Dedifferentiated amniotic fluid mesenchymal stem cell (primary cell): Measurements from ENCODE around the gene FOXD2.

ENCODE experiments used
- DNase-seq: peaks from one replicate; pipeline ENCODE4 v3.0.0-alpha.2; 2016; ENCODE audit errors: extremely low spot score

The FOXD2 gene

DNA sequence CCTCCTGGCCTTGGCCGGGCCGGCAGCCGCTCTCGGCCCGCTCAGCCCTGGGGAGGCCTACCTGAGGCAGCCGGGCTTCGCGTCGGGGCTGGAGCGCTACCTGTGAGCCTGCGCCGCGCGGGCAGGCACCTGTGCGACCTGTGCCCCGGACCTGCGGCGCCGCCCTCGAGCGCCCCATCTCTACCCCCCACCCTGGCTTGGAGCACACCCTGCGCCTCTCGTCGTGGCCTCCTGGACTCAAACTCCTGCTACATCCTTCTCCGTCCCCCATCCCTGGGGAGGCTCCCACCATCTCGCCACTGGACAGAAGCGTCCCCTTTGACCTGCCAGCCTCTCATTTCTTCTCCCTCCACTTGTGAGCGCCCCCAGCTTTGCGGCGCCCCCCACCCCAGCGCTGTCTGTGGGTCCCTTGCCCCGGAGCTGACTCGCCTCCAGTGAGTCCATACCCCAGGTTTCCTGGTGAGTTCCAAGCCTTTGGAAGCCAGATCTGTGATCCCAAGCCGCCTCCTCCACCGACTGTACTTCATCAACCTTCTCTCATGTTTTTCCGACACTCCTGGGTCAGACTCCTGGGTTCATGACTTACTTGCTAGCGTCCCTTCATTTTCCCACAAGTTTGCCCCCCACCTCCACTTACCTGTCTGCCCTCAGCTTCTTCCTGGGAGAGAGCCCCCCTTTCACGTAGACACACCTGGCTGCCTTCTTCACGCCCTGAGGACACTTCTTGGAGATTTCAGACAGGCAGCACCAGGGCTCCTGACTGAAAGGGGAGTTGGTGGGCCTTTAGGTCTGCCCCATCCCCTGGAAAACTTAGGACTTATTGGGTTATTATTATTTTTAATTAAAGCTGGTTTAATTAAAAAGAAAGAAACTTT lies 20.4 kb upstream of the FOXD2 start:
- no peak for DNase-seq

DNA sequence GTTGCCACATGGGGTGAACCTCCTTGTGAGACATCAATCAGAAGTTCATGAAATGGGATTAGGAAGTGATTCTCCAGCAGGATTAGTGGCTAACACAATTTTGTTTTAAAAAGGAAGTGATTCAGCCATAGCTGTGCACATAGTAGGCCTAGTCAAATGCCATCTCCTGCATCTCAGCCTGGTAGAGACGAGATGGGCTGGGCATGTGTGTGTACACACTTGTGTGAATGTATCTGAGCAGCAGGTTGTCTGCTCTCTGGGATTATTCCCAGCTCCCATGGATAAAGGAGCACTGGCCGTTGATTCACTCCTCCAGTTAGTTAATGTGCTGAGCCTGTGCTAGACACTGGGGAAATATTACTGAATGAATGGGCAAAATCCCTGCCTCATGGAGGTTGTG lies 19.7 kb upstream of the FOXD2 start:
- DNase-seq, result no peak

DNA sequence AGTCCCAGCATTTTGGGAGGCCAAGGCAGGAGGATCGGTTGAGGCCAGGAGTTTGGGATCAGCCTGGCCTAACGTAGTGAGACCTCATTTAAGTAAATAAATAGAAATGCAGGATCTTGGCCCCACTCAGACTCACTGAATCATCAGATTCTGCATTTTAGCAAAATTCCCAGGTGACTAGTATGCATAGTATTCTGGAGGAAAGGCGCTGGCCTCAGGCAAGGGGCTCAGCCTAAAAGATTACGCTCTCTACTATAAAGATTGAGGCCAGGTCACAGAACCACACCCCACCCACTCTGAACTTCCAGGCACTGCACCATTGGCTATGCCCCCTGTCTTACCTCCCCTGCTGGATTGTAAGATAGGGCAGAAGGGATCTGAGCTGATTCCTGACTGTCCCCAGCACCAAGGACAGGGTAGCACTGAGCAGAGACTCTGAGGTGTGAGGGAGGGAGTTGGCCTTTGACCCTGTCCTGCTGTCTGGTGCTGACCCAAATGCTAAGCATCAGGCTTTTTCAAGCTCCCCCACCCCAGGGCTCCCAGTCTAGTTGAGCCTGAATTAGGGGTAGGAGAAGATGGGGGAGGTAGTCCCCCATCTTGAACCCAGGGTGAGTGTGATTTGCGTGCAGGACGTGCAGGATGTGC lies 19.0 kb upstream of the FOXD2 start:
- no peak for DNase-seq

DNA sequence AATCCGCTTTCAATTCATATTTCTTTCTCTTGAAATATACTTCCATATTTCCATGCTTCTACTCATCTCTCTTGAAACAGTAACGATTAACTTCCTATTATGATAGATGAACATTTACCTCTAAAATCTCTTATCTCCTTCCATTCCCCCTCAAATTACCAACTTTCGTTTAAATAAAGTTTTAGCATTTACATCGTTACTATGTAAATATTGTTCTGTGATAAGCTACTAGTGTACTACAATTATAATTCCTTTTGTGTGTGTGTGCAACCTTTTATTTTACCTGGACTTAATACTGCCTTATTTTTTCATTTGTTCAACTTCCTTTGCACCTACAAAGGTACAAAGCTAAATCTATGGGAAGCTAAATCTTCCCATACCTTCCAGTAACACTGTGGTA lies 17.3 kb upstream of the FOXD2 start:
- DNase-seq, result no peak

DNA sequence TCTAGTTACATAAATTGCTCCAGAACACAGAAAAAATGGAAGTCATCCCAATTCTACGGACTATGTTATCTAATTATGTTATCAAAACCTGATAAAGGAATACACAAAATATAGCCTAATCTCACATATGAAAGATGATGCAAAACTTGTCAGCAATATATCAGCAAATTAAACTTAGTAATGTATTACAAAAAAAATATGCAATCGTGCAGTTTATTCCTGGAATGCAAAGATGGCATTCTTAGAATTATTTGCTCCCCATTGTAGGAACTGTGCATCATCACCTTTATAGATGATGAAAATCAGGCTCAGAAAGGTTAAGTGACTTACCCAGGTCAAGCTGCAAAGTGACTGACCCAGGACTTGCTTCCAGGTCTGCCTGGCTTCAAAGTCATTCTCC lies 14.0 kb upstream of the FOXD2 start:
- no peak for DNase-seq

DNA sequence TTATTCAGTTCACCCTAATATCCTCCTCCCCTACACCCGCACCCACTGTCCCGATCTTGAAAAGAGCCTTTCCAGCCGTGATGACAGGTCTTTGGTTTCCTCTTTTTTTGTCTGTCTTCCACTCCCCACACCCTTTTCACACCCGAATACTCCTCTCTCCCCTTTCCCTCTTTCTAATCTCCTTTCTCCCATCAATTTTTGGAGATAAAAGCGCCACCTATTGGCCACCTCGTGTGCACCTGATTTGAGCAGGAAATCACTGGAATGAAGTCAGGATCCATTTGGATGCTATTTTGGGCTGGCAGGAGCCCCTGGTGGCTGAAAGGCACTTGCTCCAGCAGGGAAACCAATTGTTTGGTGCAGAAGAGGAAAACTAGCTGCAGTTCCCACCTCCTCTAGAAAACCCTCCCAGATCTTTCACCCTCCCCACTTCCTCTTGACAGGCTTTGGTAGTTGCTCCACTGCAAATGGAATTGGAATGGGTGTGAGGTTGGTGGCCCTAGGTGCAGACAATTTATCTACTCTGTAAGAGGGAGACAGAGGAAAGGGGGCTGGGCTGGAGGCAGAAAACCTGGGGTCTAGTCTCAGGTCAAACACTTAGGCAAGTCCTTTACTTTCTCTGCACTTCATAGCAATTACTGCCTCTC lies 13.4 kb upstream of the FOXD2 start:
- DNase-seq, result peak; percentile 53

DNA sequence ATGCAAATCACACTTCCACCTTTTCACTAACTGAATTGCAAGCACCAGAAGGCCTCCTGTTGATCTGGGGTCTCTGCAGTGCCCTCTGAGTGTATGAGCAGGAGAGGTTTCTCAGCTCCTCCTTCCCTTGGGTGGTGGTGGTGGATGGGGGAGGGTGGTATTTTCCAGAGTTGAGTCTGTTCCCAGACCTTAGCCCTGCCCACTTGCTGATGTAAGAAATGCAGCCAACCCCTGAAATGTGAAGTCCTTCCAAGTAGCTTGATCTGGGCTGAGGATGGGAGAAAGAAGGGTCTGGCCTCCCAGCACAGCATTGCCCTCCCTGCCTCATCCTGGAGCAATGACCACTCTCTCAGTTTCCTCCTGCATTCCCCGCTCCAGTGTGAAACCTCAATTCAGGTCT lies 6.3 kb upstream of the FOXD2 start:
- peak; percentile 62 for DNase-seq

DNA sequence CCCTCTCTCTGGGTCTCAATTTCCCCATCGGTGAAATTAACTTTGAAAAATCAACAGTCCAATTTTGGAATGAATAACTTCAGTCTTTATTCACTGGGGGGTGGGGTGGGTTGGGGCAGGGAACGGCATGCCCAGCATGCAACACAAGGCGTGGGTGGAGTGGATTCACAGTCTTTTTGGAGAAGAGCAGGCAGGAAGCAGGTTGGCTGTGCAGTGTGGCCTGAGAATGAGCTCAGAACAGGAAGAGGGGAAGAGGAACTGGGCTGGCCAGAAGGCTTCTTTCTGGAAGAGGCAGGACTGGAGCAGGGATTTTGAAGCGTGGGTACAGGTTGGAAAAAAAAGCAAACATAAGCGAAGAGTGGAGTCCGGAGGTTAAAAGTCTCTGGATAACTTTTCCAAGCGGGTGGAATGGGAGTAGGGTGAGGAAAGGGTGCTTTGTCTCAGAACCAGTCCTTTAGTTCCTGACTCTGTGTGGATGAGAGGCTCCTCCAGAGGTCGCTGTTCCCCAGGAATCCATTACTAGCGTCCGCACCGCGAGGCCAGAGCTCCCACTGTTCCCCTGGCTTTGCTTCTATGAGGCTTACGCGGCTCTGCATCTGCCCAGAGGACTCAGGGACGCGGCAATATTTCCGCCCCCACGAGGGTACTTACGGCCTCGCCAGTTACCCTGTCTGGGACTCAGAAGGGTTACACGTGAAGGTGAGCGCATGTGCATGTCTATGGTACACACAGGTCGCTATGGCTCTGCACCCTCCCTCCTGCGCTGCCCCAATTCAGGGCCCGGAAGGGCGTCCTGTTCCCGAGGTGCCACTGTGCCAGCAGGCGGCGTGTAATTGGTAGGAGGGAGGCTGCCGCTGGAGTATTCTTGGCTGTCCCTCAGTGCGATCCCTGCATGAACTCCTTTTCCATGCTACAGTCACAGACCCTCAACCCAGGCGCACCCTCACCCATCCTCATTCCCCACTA lies 5.5 kb upstream of the FOXD2 start:
- DNase-seq, result peak; percentile 67

DNA sequence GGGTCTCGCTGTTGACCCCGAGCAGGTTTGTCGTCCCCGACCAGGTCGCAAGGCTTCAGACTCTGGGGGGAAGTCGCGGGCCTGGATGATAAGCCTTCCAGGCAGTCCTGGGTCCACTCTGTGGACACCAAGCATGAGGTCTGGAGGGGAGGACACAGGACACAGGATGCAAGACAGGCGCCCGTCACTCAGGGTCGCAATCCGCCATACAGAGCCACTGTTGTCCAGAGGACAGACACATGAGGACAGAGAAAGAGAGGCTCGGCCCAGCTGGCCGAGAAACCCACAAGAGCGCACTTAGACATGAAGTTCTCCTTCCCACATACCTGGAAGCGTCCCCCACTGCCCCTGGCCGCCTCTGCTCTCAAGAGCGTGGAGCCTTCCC lies 4.8 kb upstream of the FOXD2 start:
- no peak for DNase-seq

DNA sequence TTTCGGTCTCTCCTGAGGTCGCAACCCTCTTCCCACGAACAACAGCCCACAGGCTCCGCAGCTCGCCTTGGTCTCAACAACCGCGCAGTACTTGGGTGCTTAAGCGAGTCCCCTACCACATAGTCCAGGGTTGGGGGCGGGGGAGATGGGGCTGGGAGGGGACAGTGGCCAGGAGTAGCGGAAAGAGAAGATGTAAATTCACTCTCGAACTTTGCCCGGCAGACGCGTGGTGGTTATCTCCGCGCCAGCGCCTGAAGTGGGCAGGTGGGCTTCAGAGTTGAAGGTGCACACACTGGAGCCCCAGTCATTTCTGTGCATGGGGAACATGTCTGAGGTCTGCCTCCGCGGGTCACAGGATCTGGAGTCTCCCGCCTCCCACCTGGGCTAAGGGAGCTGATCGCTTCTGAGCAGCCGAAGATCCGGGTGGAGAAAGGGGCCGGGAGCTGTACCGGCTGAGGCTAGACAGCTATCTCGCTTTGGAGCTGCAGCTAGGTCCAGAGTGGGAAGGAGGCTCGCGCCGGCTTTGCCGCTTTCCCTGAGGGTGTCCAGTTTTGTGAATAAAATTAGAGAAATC lies 4.3 kb upstream of the FOXD2 start:
- DNase-seq, result no peak

DNA sequence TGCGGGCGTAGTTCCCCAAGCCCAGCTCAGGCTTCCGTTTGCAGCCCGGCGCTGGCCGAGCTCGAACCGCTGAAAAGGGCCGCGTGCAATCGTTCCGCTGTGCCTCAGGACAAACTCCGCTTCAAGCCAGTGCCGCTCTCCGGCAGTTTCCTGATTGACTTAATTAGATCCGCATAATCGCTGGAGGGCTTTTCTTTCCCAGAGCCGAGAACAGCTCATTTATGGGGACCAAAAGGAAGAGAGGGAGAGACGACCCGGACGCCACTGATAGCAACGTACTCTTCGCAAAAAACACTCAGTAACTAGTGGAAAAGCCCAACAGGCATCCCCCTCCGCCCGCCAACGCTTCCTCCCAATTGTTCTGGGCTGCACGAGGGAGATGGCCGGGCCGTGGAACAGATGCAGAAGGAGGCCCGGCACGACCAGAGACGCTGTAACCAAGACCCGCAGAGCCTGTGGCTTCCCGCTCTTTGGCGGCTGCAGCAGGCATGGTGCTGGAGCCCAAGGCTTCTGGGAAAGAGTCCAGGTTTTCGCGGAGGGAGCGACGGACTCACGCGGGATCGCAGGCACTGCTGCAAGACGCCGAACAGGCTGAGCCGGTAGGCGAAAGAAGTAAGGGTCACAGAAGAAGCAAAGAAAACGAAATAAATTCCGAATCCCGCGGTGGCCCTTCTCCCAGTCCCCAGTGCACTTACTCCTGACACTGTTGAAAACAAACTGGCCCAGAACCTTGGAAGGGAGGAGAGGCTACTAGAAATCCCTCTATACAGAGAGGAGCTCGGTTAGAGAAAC lies 3.6 kb upstream of the FOXD2 start:
- DNase-seq, result no peak

DNA sequence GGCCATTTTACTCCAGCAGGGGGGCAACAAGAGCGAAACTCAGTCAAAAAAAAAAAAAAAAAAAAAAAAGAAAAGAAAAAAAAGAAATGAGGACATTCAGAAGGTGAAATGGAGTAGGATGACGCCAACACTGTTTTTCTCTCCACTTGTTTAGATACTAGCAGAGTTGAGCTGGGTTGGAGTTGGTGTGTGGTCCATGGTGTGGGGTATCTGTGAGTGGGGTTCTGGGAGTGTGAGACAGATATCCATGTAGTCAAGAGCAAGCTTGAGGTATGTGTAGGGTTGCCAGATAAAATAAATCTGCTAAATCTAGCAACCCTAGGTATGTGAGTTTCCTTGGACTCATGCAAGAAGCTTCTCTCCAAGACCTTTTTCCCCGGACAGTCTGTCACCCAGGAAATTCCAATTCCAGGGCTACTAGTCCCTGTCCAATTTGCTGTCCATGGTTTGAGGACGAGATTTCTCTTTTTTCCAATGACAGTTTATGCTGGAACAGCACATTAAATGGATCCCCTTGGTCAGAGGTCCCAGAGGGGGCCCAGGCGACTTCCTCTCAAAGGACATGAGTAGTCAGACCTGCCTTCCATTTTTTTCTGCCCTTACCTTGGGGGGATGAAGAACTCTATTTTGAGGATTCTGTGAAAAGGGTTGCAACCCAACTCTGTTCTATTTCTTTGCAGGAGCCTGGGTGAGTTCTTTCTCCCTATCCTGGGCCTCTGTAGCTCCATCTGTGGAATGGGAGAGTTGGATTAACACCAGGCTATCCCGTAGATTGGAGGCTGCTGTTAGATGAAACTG lies 2.1 kb upstream of the FOXD2 start:
- DNase-seq, result no peak

DNA sequence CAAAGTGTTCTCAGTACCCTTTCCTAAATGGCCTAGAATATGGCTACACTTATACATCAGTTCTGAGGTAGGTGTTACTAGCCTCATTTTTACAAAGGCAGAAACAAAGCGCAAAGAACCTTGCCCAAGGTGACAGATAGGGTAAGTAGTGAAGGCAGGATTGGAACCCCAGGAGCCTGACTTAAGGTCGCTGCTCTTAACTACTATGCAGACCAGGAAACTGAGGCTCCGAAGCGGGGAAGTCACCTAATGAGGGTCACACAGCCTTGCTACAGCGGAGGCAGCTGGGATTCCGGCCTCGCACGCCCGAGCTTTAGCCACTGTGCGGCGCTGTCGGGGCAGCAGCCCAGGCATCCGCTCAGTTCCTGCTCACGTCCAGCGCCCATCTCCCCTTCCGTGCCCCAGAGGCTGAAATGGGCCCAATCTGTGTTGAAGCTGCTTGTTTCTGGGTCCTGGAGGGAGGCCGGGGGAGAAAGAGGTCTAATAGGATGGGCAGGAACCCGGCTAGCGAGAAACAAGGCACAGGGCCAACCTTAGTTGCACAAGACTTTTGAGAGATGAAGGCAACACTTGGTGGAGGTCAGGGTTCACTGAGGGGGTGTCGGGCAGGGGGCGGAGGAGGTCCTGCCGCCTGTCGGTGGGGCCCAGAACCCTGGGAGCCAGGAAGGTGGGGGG lies 1.4 kb upstream of the FOXD2 start:
- DNase-seq, result peak; percentile 43

DNA sequence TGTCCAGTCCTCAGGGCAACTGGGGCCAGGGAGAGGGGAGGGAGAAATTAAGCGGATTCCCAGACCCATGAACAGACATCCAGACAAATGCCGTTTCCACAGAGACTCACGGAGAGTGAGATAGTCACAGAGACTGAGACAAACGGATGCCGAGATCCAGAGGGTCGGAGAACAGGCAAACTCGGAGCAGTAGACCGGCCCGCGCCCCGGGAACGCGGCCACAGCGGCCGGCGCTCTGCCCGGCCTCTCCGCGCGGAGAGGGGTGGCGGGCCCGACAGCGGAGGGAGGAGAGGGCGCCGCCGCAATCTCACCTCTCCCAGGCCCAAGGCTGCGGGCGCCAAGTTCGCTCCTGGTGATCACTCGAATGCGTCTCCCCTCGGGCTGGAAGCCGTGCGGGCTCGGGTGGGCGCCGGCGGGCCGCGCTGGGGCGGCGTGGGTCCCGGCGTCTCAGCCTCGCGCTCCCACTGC lies 831 bp upstream of the FOXD2 start:
- no peak for DNase-seq

DNA sequence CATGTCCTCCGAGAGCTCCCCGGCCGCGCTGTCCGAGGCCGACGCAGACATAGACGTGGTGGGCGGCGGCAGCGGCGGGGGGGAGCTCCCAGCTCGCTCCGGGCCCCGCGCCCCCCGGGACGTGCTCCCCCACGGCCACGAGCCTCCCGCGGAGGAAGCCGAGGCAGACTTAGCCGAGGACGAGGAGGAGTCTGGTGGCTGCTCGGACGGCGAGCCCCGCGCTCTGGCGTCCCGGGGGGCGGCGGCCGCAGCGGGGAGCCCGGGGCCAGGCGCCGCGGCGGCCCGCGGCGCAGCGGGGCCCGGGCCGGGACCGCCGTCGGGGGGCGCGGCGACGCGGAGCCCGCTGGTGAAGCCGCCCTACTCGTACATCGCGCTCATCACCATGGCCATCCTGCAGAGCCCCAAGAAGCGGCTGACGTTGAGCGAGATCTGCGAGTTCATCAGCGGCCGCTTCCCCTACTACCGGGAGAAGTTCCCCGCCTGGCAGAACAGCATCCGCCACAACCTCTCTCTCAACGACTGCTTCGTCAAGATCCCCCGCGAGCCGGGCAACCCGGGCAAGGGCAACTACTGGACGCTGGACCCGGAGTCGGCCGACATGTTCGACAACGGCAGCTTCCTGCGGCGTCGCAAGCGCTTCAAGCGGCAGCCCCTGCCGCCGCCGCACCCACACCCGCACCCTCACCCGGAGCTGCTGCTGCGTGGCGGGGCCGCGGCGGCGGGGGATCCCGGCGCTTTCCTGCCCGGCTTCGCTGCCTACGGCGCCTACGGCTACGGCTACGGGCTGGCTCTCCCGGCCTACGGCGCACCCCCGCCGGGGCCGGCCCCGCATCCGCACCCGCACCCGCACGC lies 547 bp downstream of the FOXD2 start:
- no peak for DNase-seq

DNA sequence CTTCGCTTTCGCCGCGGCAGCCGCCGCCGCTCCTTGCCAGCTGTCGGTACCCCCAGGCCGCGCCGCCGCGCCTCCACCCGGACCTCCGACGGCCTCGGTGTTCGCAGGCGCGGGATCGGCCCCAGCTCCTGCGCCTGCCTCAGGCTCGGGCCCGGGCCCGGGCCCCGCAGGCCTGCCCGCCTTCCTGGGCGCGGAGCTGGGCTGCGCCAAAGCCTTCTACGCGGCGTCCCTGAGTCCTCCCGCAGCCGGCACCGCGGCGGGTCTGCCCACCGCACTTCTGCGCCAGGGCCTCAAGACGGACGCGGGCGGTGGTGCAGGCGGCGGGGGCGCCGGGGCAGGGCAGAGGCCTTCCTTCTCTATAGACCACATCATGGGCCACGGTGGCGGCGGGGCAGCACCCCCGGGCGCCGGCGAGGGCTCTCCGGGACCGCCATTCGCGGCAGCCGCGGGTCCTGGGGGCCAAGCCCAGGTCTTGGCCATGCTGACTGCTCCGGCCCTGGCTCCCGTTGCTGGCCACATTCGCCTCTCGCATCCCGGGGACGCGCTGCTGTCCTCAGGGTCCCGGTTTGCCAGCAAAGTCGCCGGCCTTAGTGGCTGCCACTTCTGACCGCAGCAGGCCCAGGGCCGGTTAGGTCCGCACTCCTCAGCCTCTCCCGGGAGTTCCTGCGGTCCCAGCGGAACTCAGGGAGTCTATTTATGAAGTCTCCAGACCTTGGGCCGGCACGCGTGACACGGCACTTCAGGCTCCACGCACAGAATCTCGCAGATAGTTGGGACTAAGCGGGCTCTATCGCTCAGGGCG lies 1.4 kb downstream of the FOXD2 start:
- no peak for DNase-seq
